Endothelial cell of umbilical vein (primary cell): Measurements from ENCODE around the gene FBLN7. TPM values are rescaled to one million over a fixed set of nuclear protein-coding genes. Genes with fewer than 3 reads are reported as not detected.
A peak's percentile ranks its signal among the peaks of the same experiment; 100 is the strongest.

Experiments
- BruUV-seq: library from RNA; stranded (reverse); fragments of 400-500 nt; replicated peaks from 2 replicates; lab custom pipeline; 2021; lab: Mats Ljungman, UMichigan
- CTCF ChIA-PET: fragments of 300-600, 350-600 bp; sonication (Branson Sonifier 250); formaldehyde crosslinking; loops from one replicate; lab custom pipeline; 2021; ENCODE audit warnings: antibody characterized with exemption, inconsistent platforms; lab: Charles Lee
- POLR2A ChIA-PET: fragments of 300-600, 350-600 bp; sonication (Branson Sonifier 250); formaldehyde crosslinking; loops from one replicate; lab custom pipeline; 2021; ENCODE audit warnings: antibody characterized with exemption, inconsistent platforms; lab: Charles Lee
- DNase-seq: peaks from one replicate; pipeline ENCODE4 v3.0.0-alpha.2; 2011; ENCODE audit warnings: low read depth, low spot score
- FAIRE-seq: peaks from 2 replicates; lab custom pipeline; 2011; peaks lifted over from hg19 to GRCh38; lab: Jason Lieb, UNC
- H2AFZ ChIP-seq: 2 replicates; pipeline ENCODE4 v1.6.0; 2012; ENCODE audit warnings: low read depth, low read length, control low read depth, inconsistent platforms
- H3K27ac ChIP-seq: 2 replicates; pipeline ENCODE4 v1.5.1; 2011; ENCODE audit warnings: low read depth, mild to moderate bottlenecking, control low read depth, low read length, moderate library complexity; ENCODE audit not compliant: insufficient read depth
- H3K27me3 ChIP-seq, 2 experiments: 2 replicates each; pipeline versions ENCODE4 v1.6.0 to v1.6.1; 2011; ENCODE audit warnings: low read length in 2 of 2, mixed read lengths in 1 of 2; ENCODE audit not compliant: control insufficient read depth in 2 of 2, insufficient read depth in 2 of 2
- H3K36me3 ChIP-seq, 2 experiments: 2 replicates in 1 of 2; 3 replicates in 1 of 2; pipeline ENCODE4 v1.5.1; 2011; ENCODE audit warnings: low read length in 2 of 2, mild to moderate bottlenecking in 1 of 2, moderate library complexity in 1 of 2; ENCODE audit not compliant: control insufficient read depth in 2 of 2, insufficient read depth in 2 of 2; ENCODE audit errors: extremely low read depth in 1 of 2
- H3K4me1 ChIP-seq: 3 replicates; pipeline ENCODE4 v1.5.1; 2011; ENCODE audit warnings: mild to moderate bottlenecking, low read length; ENCODE audit not compliant: control insufficient read depth, insufficient read depth; ENCODE audit errors: extremely low read depth
- H3K4me2 ChIP-seq: 2 replicates; pipeline ENCODE4 v1.6.1; 2011; ENCODE audit warnings: low read length, control low read depth, mixed read lengths; ENCODE audit not compliant: insufficient read depth
- H3K4me3 ChIP-seq, 3 experiments: fragments of 200-600 bp in 1 of 3; sonication (generic), shearing (Covaris generic) in 1 of 3; replicated peaks in 1 of 3; 2 replicates each; pipeline ENCODE4 v1.5.1; 2011 to 2016; ENCODE audit warnings: control low read depth in 3 of 3, low read length in 3 of 3, mild to moderate bottlenecking in 2 of 3, inconsistent platforms in 1 of 3, low read depth in 1 of 3, moderate library complexity in 1 of 3; ENCODE audit not compliant: insufficient read depth in 1 of 3
- H3K79me2 ChIP-seq: 2 replicates; pipeline ENCODE4 v1.6.0; 2012; ENCODE audit warnings: low read length, inconsistent platforms; ENCODE audit not compliant: control insufficient read depth, insufficient read depth
- H3K9ac ChIP-seq: replicated peaks from 2 replicates; pipeline ENCODE3; 2011; ENCODE audit warnings: low read length, control low read depth; ENCODE audit not compliant: insufficient read depth; ENCODE audit errors: extremely low read depth
- H3K9me1 ChIP-seq: replicated peaks from 3 replicates; pipeline ENCODE4 v1.6.0; 2011; ENCODE audit warnings: mild to moderate bottlenecking, low read length; ENCODE audit not compliant: control insufficient read depth, insufficient read depth; ENCODE audit errors: extremely low read depth
- H3K9me3 ChIP-seq: replicated peaks from 2 replicates; pipeline ENCODE4 v1.5.1; 2012; ENCODE audit warnings: low read length, inconsistent platforms; ENCODE audit not compliant: control insufficient read depth, insufficient read depth
- H4K20me1 ChIP-seq: replicated peaks from 2 replicates; pipeline ENCODE3; 2011; ENCODE audit warnings: mild to moderate bottlenecking, low read length; ENCODE audit not compliant: control insufficient read depth, insufficient read depth; ENCODE audit errors: extremely low read depth
- CTCF ChIP-seq, 2 donors: IDR thresholded peaks; 1 replicate in 1 of 2; 2 replicates in 1 of 2; pipeline ENCODE4 v1.5.1; 2011; ENCODE audit warnings: low read length in 2 of 2, mild to moderate bottlenecking in 2 of 2, moderate library complexity in 2 of 2, control low read depth in 1 of 2, inconsistent platforms in 1 of 2, low read depth in 1 of 2; ENCODE audit not compliant: insufficient read depth in 1 of 2; ENCODE audit errors: extremely low read depth in 1 of 2
- EZH2 ChIP-seq: IDR thresholded peaks from 2 replicates; pipeline ENCODE4 v1.6.1; 2012; ENCODE audit warnings: borderline replicate concordance, low read depth, mild to moderate bottlenecking, moderate library complexity, low read length, inconsistent platforms; ENCODE audit not compliant: severe bottlenecking
- FOS ChIP-seq: IDR thresholded peaks from 2 replicates; pipeline ENCODE4 v1.6.1; 2011; ENCODE audit warnings: mild to moderate bottlenecking, low read length, moderate library complexity, borderline replicate concordance; ENCODE audit not compliant: insufficient read depth
- GATA2 ChIP-seq: IDR thresholded peaks from 2 replicates; pipeline ENCODE4 v1.7.0; 2011; ENCODE audit warnings: low read depth, mild to moderate bottlenecking, moderate library complexity, mixed read lengths, low read length; ENCODE audit not compliant: insufficient read length, insufficient read depth
- JUN ChIP-seq: IDR thresholded peaks from 2 replicates; pipeline ENCODE4 v1.6.1; 2011; ENCODE audit warnings: borderline replicate concordance, low read depth; ENCODE audit not compliant: insufficient read length, insufficient read depth
- POLR2A ChIP-seq: IDR thresholded peaks from 2 replicates; pipeline ENCODE4 v1.6.1; 2012; ENCODE audit warnings: low read depth, mild to moderate bottlenecking, control low read depth, low read length
- dilution Hi-C: fragments of 300-500 bp; cut with MboI; formaldehyde crosslinking; loops from one replicate; pipeline ENCODE4 v1.15.0; 2019; ENCODE audit warnings: low sequenced_read_pairs; ENCODE audit not compliant: extremely low pct_ligation_motif_present
- intact Hi-C: fragments of 100-400 bp; cut with micrococcal nuclease; formaldehyde crosslinking; loops from one replicate; pipeline ENCODE4 v1.10.0; 2022
- polyA plus RNA-seq, 4 experiments: library from polyadenylated mRNA; depleted of rRNA in 3 of 4; stranded (reverse) in 3 of 4; unstranded in 1 of 4; fragments of >200 nt; gene quantifications; 2 replicates each; pipeline versions ENCODE4 v1.2.1 to v1.2.3, GENCODE V29; 2011 to 2012; ENCODE audit warnings: missing spikeins in 1 of 4
- total RNA-seq: library from RNA; stranded (reverse); gene quantifications from 2 replicates; pipeline ENCODE4 v1.2.3, GENCODE V29; 2021
- TF ChIP-seq, protein P1 (sequence below): IDR thresholded peaks from 2 replicates; pipeline ENCODE4 v1.6.1; 2011; ENCODE audit not compliant: insufficient read depth, insufficient read length

FBLN7 gene
- total and polyA plus RNA-seq, 2 donors (not counting 3 experiments of a cell fraction or from before 2014, with no cell fraction given) = 3.1 to 3.3 TPM

DNA sequence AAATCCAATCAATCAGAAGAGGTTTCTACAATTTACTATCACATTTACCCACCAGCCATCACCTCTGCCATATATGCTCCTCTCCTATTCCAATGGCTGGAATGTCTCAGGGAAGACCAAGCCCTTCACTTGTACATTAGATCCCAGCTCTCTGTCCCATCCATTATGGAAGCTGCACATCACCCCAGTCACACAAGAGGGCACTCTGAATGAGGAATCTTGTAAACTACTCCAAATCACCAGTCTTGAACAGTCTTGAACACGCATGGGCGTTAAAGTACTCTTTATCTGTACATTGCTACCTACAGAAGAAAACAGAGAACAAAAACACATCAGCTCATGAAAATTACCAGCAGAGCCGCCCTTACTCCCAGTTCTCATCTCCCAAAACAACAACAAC lies 78.0 kb downstream of the FBLN7 start:
- Histone ChIP-seq H3K9ac (no peak overlapping the region), H3K4me2 (no peak overlapping the region), H4K20me1 (no peaks in the 10 kb centered on the region), H3K36me3 (no peaks in the 10 kb centered on the region), H3K4me3 (no peak overlapping the region), H3K9me1 (no peaks in the 10 kb centered on the region), H3K79me2 (no peaks in the 10 kb centered on the region), H2AFZ (no peak overlapping the region), H3K27ac (no peak overlapping the region), H3K27me3 (no peaks in the 10 kb centered on the region), H3K4me1 (peaks cover 5% of the 10 kb centered on the region), H3K9me3 (no peaks in the 10 kb centered on the region)
- peak; percentile 4 for FAIRE-seq
- peak; percentile 30 for DNase-seq
- POLR2A ChIA-PET = no interaction called here
- dilution Hi-C loops = no loop called here
- TF ChIP-seq GATA2 (no peak), CTCF (IDR thresholded peaks at IDR 0.05; ENCODE audit: extremely low read depth in 1 of 2, insufficient read depth in 1 of 2, low read depth in 1 of 2, low read length in 2 of 2) (peak in 1 of 2 donors; percentile 15), JUN (no peak)
- TF ChIP-seq, protein P1, sequence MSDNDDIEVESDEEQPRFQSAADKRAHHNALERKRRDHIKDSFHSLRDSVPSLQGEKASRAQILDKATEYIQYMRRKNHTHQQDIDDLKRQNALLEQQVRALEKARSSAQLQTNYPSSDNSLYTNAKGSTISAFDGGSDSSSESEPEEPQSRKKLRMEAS = no peak
- intact Hi-C loops = no loop called here
- CTCF ChIA-PET = interaction anchor here (0.7 to 1.8 kb wide), 14 partner anchors 8 to 1173 kb away, joined by 3 to 11 read pairs (median 3); partner anchors contain the start of gene RGPD8
- no TSS peak for BruUV-seq

DNA sequence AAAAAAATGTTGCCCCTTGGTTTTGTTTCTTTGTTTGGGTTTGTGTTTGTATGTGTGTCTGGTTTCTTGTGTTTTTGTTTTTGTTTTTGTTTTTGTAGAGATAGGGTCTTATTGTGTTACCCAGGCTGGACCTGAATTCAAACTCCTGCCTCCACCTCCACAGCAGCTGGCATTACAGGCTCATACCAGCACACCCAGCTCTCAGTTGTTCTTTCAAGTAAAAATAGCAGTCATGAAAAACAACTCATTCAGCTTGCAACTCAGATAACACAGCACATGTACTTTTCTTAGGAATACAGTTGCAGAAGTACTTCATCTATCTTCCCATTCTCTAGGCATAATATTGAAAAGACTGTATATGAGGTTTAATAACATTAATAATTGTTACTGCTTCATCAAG lies 79.7 kb downstream of the FBLN7 start:
- H3K4me3 ChIP-seq = no peak overlapping the region
- intact Hi-C loops = no loop called here
- ChIA-PET POLR2A (no interaction called here), CTCF (no interaction called here)
- H3K27ac ChIP-seq = no peak overlapping the region
- no peaks in the 10 kb centered on the region for H3K36me3 ChIP-seq
- dilution Hi-C loops = no loop called here
- no peak overlapping the region for H2AFZ ChIP-seq
- no peaks in the 10 kb centered on the region for H3K27me3 ChIP-seq
- H3K4me1 ChIP-seq = peaks cover 7% of the 10 kb centered on the region
- H3K9ac ChIP-seq = no peak overlapping the region
- no TSS peak for BruUV-seq
- H3K9me3 ChIP-seq = no peaks in the 10 kb centered on the region
- no peak for DNase-seq
- no peaks in the 10 kb centered on the region for H3K9me1 ChIP-seq
- no peak for FAIRE-seq
- no peaks in the 10 kb centered on the region for H3K79me2 ChIP-seq
- H4K20me1 ChIP-seq = no peaks in the 10 kb centered on the region
- no peak overlapping the region for H3K4me2 ChIP-seq
- TF ChIP-seq CTCF (IDR thresholded peaks at IDR 0.05; ENCODE audit: extremely low read depth in 1 of 2, insufficient read depth in 1 of 2, low read depth in 1 of 2, low read length in 2 of 2) (no peak), POLR2A (no peak), FOS (no peak), EZH2 (no peak)
- TF ChIP-seq, protein P1 = no peak
